Gastroesophageal sphincter (tissue), 3 donors: Measurements from ENCODE around the gene ATMIN.

Experiments
- POLR2A ChIP-seq, 2 donors: fragments of 450-650 bp; IDR thresholded peaks; one replicate each; pipeline ENCODE4 v1.6.1; 2017; ENCODE audit warnings: antibody characterized with exemption in 2 of 2, mild to moderate bottlenecking in 2 of 2, moderate library complexity in 1 of 2
- POLR2AphosphoS5 ChIP-seq: sonication (generic); formaldehyde crosslinking; IDR thresholded peaks from one replicate; pipeline ENCODE4 v1.6.1; 2017; ENCODE audit warnings: antibody characterized with exemption
- TF ChIP-seq, protein P1 (sequence below), 4 experiments: fragments of 200-600 bp in 2 of 4; fragments of 450-650 bp in 2 of 4; sonication (generic) in 1 of 4; IDR thresholded peaks; one replicate each; pipeline ENCODE4 v1.5.1; 2017 to 2019; ENCODE audit warnings: antibody characterized with exemption in 4 of 4, mild to moderate bottlenecking in 2 of 4, moderate library complexity in 2 of 4

DNA sequence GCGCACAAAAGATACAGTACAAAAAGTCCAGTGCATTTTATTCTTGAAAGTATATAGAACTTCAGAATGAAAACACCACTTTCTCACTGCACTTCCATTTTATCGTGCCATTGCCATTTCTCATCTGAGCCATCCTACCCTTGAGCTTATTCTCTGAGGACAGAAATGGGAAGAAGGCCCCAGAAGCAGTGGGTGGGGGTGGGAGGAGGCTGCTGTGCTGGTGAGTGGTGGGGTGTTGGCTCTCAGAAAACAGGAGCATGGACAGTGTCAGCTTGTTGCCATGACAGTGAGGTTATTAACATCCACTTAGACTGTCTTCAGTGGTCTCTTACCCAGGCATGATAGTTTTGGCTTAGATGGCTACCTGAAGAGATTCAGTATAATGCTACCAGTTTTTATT lies 4.5 kb downstream of the ATMIN start:
- TF ChIP-seq, protein P1, sequence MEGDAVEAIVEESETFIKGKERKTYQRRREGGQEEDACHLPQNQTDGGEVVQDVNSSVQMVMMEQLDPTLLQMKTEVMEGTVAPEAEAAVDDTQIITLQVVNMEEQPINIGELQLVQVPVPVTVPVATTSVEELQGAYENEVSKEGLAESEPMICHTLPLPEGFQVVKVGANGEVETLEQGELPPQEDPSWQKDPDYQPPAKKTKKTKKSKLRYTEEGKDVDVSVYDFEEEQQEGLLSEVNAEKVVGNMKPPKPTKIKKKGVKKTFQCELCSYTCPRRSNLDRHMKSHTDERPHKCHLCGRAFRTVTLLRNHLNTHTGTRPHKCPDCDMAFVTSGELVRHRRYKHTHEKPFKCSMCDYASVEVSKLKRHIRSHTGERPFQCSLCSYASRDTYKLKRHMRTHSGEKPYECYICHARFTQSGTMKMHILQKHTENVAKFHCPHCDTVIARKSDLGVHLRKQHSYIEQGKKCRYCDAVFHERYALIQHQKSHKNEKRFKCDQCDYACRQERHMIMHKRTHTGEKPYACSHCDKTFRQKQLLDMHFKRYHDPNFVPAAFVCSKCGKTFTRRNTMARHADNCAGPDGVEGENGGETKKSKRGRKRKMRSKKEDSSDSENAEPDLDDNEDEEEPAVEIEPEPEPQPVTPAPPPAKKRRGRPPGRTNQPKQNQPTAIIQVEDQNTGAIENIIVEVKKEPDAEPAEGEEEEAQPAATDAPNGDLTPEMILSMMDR (IDR thresholded peaks at IDR 0.05): no peak
- no peak for TF ChIP-seq POLR2AphosphoS5
- no peak for TF ChIP-seq POLR2A (IDR thresholded peaks at IDR 0.05)
